ENCODE data around the gene NEDD1. TPM values are rescaled to one million over a fixed set of nuclear protein-coding genes. Genes with fewer than 3 reads are reported as not detected.

Gene NEDD1
- total RNA-seq, 2 donors from 2014 or later, result 8.8 to 11.9 TPM

DNA sequence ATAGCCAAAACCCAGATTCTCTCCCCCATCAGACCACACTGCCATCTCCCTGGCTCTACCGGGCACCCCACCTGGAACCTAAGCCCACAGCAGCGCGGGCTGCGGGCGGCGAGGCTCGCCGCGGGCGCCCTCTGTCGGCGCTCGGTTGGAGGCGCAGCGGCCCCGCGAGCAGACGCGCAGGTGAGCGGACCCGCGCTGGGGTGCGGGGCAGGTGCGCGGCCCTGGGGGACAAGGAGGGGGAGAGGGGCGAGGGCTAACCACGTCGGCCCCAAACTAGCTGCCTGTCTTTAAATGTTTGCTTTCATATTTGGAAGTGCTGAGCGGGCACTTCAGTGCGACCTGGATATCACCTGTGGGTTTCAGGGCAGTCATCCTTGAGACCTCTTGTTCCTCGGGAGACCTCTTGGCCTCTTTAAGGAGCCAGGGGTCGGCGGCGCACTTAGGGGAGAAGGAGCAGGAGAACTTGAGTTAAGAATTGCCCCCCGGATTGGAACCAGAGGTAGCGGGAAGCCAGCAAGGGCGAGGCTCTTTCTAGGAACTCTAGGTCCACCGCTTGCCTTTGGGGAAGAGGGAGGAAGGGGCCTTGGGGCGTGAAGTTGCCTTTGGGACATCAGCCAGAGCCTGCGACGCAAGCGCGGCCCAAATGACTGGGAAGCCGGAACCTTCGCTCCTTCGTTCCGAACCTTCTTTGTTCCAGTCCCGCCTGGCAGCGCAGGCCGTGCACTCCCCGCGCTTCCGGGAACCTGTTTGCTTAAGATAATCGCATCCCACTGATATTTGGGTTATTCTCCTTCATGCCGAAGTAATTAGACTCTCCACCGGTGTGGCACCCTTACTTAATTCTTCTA is 78.7 kb downstream of the NEDD1 start:
- no peaks in the 10 kb centered on the region for H3K9me3 ChIP-seq
- H3K4me1 ChIP-seq, result peaks cover 0 to 9% of the 10 kb centered on the region in 2 donors
- no peak for DNase-seq (ENCODE audit: low spot score)
- H3K27ac ChIP-seq, result no peak overlapping the region
- no peaks in the 10 kb centered on the region for H3K36me3 ChIP-seq
- no peaks in the 10 kb centered on the region for H3K27me3 ChIP-seq
- peak overlapping the region; percentile 19 to 46 for H3K4me3 ChIP-seq
- peak; percentile 83 to 89 for TF ChIP-seq CTCF (IDR thresholded peaks at IDR 0.05)

DNA sequence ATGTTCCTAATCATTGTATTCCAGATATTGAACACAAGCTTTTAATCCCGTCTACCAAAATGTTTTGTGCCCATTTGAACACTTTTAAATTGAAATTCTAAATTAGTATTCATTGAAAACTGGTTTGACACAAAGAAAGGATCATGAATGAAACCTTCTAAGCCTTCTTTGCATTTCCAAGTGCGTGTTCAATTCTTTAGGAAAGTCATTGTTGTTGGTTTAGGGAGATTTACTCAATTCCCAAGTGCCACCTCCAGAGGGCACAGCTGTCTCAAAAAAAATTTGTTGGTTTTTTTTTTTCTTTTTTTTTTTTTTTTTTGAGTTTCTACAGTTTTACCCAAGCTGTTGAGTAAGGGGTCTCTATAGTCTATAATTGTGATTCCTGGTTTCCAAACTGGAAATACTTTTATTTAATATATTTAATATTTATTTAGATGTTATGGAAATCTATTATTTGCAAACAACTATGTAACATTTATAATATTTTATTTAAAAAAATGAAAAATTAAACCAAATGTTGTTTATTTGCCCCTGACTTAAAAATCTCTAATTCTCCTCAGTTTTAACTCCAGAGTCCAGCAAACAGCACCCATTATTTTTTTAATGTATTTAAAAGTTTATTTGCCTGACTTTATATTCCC is 79.9 kb downstream of the NEDD1 start:
- Histone ChIP-seq H3K27me3 (no peaks in the 10 kb centered on the region), H3K36me3 (no peaks in the 10 kb centered on the region), H3K4me3 (no peak overlapping the region), H3K9me3 (no peaks in the 10 kb centered on the region), H3K27ac (no peak overlapping the region), H3K4me1 (peaks cover 0 to 9% of the 10 kb centered on the region in 2 donors)
- DNase-seq (ENCODE audit: low spot score), result no peak
- peak in 1 of 2 donors; percentile 53 for TF ChIP-seq CTCF (IDR thresholded peaks at IDR 0.05)

- Histone ChIP-seq H3K4me1 (peaks cover 0 to 9% of the 10 kb centered on the region in 2 donors), H3K27ac (no peak overlapping the region), H3K27me3 (no peaks in the 10 kb centered on the region), H3K36me3 (no peaks in the 10 kb centered on the region), H3K4me3 (no peak overlapping the region), H3K9me3 (no peaks in the 10 kb centered on the region)
- DNase-seq (ENCODE audit: low spot score), result no peak
- no peak for TF ChIP-seq CTCF (IDR thresholded peaks at IDR 0.05)
These were observed 81.9 kb downstream of the NEDD1 start for GRCh38 chr12:96988919-96989318.

- TF ChIP-seq CTCF (IDR thresholded peaks at IDR 0.05), result no peak
- no peak for DNase-seq (ENCODE audit: low spot score)
- Histone ChIP-seq H3K27ac (no peak overlapping the region), H3K9me3 (no peaks in the 10 kb centered on the region), H3K36me3 (no peaks in the 10 kb centered on the region), H3K4me3 (no peak overlapping the region), H3K27me3 (no peaks in the 10 kb centered on the region), H3K4me1 (peaks cover 0 to 9% of the 10 kb centered on the region in 2 donors)
These were observed 82.9 kb downstream of the NEDD1 start for GRCh38 chr12:96989916-96990315.

GRCh38 chr12:96994900-96995299 is 87.8 kb downstream of the NEDD1 start:
- Histone ChIP-seq H3K9me3 (no peaks in the 10 kb centered on the region), H3K36me3 (no peaks in the 10 kb centered on the region), H3K27ac (no peak overlapping the region), H3K27me3 (no peaks in the 10 kb centered on the region), H3K4me3 (no peak overlapping the region), H3K4me1 (no peaks in the 10 kb centered on the region)
- DNase-seq (ENCODE audit: low spot score), result no peak
- TF ChIP-seq CTCF (IDR thresholded peaks at IDR 0.05), result no peak
